A549 (cell line): ENCODE results near the gene DAGLA. TPM values are rescaled to one million over a fixed set of nuclear protein-coding genes. Genes with fewer than 3 reads are reported as not detected.

Experiments
- ATAC-seq, 2 experiments: fragments of 200-7000 bp in 1 of 2; fragments of >200 bp in 1 of 2; cut with Nextera tagmentation in 1 of 2; cut with Tn5 transposase in 1 of 2; 3 replicates each; pipeline versions ENCODE4 v1.8.0 to v1.9.1; 2018 to 2020; ENCODE audit warnings: mild to moderate bottlenecking in 1 of 2, moderate library complexity in 1 of 2
- CTCF ChIA-PET: fragments of 300-600 bp; sonication (Branson Sonifier 250); formaldehyde crosslinking; extraction: SDS; loops from one replicate; lab custom pipeline; 2021; ENCODE audit warnings: antibody characterized with exemption, inconsistent platforms; lab: Yijun Ruan, JAX
- POLR2A ChIA-PET: fragments of 350-600 bp; formaldehyde crosslinking; extraction: SDS; loops from one replicate; lab custom pipeline; 2021; ENCODE audit warnings: antibody characterized with exemption, inconsistent platforms; lab: Yijun Ruan, JAX
- DNase-seq, 2 experiments: peaks; one replicate each; pipeline versions ENCODE4 v3.0.0 to v3.0.0-alpha.2; 2011 to 2016; ENCODE audit warnings: low read depth in 1 of 2, low spot score in 1 of 2
- FAIRE-seq: peaks from 2 replicates; lab custom pipeline; 2011; peaks lifted over from hg19 to GRCh38; lab: Jason Lieb, UNC
- H3K27ac ChIP-seq, 2 experiments: fragments of >200 bp; sonication (Bioruptor Twin); formaldehyde crosslinking; 3 replicates each; pipeline ENCODE4 v1.5.1; 2016 to 2017
- H3K4me1 ChIP-seq: fragments of >200 bp; sonication (Bioruptor Twin); formaldehyde crosslinking; 3 replicates; pipeline ENCODE4 v1.6.1; 2016
- H3K4me2 ChIP-seq: fragments of >200 bp; sonication (Bioruptor Twin); formaldehyde crosslinking; 3 replicates; pipeline ENCODE4 v1.6.1; 2016
- H3K4me3 ChIP-seq: fragments of >200 bp; sonication (Bioruptor Twin); formaldehyde crosslinking; 3 replicates; pipeline ENCODE4 v1.5.1; 2016
- H3K9me3 ChIP-seq: fragments of >200 bp; sonication (Bioruptor Twin); formaldehyde crosslinking; 3 replicates; pipeline ENCODE4 v1.6.1; 2016
- CBX2 ChIP-seq: fragments of 200-600 bp; sonication (generic); IDR thresholded peaks from 2 replicates; pipeline ENCODE4 v1.6.1; 2016; ENCODE audit warnings: low read depth, mild to moderate bottlenecking, borderline replicate concordance
- CBX8 ChIP-seq: fragments of 200-600 bp; sonication (generic); IDR thresholded peaks from 2 replicates; pipeline ENCODE4 v1.6.1; 2016
- CHD2 ChIP-seq: fragments of 150-350 bp; IDR thresholded peaks from 2 replicates; pipeline ENCODE4 v1.6.1; 2014; ENCODE audit warnings: low read length; ENCODE audit not compliant: partially characterized antibody
- CHD4 ChIP-seq: fragments of 200-600 bp; sonication (generic); IDR thresholded peaks from 2 replicates; pipeline ENCODE4 v1.6.1; 2016; ENCODE audit warnings: antibody characterized with exemption, mild to moderate bottlenecking, borderline replicate concordance
- EHMT2 ChIP-seq: fragments of 200-600 bp; sonication (generic); IDR thresholded peaks from 2 replicates; pipeline ENCODE4 v1.6.1; 2016; ENCODE audit warnings: antibody characterized with exemption, low read depth, mild to moderate bottlenecking, moderate library complexity
- EP300 ChIP-seq, 2 experiments: fragments of >200 bp; sonication (Bioruptor Twin); formaldehyde crosslinking; IDR thresholded peaks; 2 replicates in 1 of 2; 3 replicates in 1 of 2; pipeline ENCODE4 v1.6.1; 2016 to 2017
- FOXS1 ChIP-seq: fragments of 250-450 bp; sonication (Bioruptor Pico); IDR thresholded peaks from 2 replicates; pipeline ENCODE4 v1.5.0; 2020; ENCODE audit warnings: mild to moderate bottlenecking, moderate library complexity
- HOXA7 ChIP-seq: fragments of 250-450 bp; sonication (Bioruptor Pico); IDR thresholded peaks from 2 replicates; pipeline ENCODE4 v1.5.0; 2020; ENCODE audit warnings: mild to moderate bottlenecking, moderate library complexity
- JUN ChIP-seq, 2 experiments: fragments of >200 bp; sonication (Bioruptor Twin); formaldehyde crosslinking; IDR thresholded peaks; 2 replicates in 1 of 2; 3 replicates in 1 of 2; pipeline ENCODE4 v1.6.1; 2016 to 2017
- JUNB ChIP-seq: fragments of >200 bp; sonication (Bioruptor Twin); formaldehyde crosslinking; IDR thresholded peaks from 2 replicates; pipeline ENCODE4 v1.6.1; 2016
- NPAS2 ChIP-seq: fragments of 250-450 bp; sonication (Bioruptor Pico); IDR thresholded peaks from 2 replicates; pipeline ENCODE4 v1.8.0; 2022; ENCODE audit warnings: mild to moderate bottlenecking, moderate library complexity, borderline replicate concordance
- NR3C1 ChIP-seq: fragments of >200 bp; sonication (Bioruptor Twin); formaldehyde crosslinking; IDR thresholded peaks from 3 replicates; pipeline ENCODE4 v1.6.1; 2017
- POLR2A ChIP-seq: IDR thresholded peaks from 2 replicates; pipeline ENCODE4 v1.6.1; 2012; ENCODE audit warnings: mild to moderate bottlenecking, low read length
- POLR2AphosphoS2 ChIP-seq: conservative IDR thresholded peaks from 2 replicates; pipeline ENCODE4 v1.6.1; 2012; ENCODE audit warnings: low read length, improper control_type of control experiment, inconsistent platforms
- RCOR1 ChIP-seq: fragments of 150-350 bp; IDR thresholded peaks from 2 replicates; pipeline ENCODE4 v1.6.1; 2014; ENCODE audit warnings: antibody characterized with exemption, low read length, low read depth
- RFX5 ChIP-seq: fragments of 450-650 bp; IDR thresholded peaks from 2 replicates; pipeline ENCODE4 v1.7.1; 2014; ENCODE audit warnings: antibody characterized with exemption, mild to moderate bottlenecking, moderate library complexity
- TFCP2L1 ChIP-seq: fragments of 250-450 bp; sonication (Bioruptor Pico); IDR thresholded peaks from 2 replicates; pipeline ENCODE4 v1.5.0; 2021; ENCODE audit warnings: mild to moderate bottlenecking
- ZFP36 ChIP-seq: fragments of 450-650 bp; IDR thresholded peaks from 2 replicates; pipeline ENCODE4 v1.6.1; 2014; ENCODE audit warnings: borderline replicate concordance; ENCODE audit not compliant: partially characterized antibody
- WGBS: methylation state at CpG from one replicate; pipeline ENCODE4 v1.1.6; 2017; ENCODE audit errors: missing lambda C conversion rate; 5-methylcytosine and 5-hydroxymethylcytosine counted together
- polyA plus RNA-seq, 4 experiments: library from polyadenylated mRNA; depleted of rRNA in 3 of 4; stranded (reverse); fragments of >200 nt; fragmentation: RNase III in 1 of 4; extraction: RNeasy Plus Mini Kit Qiagen cat#74134 plus additional on column Dnase treatment in 1 of 4; gene quantifications; 2 replicates in 3 of 4; 3 replicates in 1 of 4; pipeline ENCODE4 v1.2.3, GENCODE V29; 2011 to 2017
- TF ChIP-seq, protein P1 (sequence below): fragments of 150-350 bp; IDR thresholded peaks from 2 replicates; pipeline ENCODE4 v1.6.1; 2014; ENCODE audit warnings: low read depth, mild to moderate bottlenecking, low read length
- TF ChIP-seq, protein P2 (sequence below): fragments of 250-450 bp; sonication (Bioruptor Pico); IDR thresholded peaks from 2 replicates; pipeline ENCODE4 v1.5.0; 2021; ENCODE audit warnings: mild to moderate bottlenecking, moderate library complexity, borderline replicate concordance
- TF ChIP-seq, protein P3 (sequence below): IDR thresholded peaks from 2 replicates; pipeline ENCODE4 v1.6.1; 2012
- TF ChIP-seq, protein P4 (sequence below): fragments of 450-650 bp; IDR thresholded peaks from 2 replicates; pipeline ENCODE4 v1.6.1; 2014; ENCODE audit warnings: antibody characterized with exemption
- TF ChIP-seq, protein P5 (sequence below): fragments of >200 bp; sonication (Bioruptor Twin); formaldehyde crosslinking; IDR thresholded peaks from 2 replicates; pipeline ENCODE4 v1.6.1; 2016

DAGLA gene
- polyA plus RNA-seq, 2 of the 4 experiments (the other 2 are of a cell fraction): 0.93 to 2.5 TPM

DNA sequence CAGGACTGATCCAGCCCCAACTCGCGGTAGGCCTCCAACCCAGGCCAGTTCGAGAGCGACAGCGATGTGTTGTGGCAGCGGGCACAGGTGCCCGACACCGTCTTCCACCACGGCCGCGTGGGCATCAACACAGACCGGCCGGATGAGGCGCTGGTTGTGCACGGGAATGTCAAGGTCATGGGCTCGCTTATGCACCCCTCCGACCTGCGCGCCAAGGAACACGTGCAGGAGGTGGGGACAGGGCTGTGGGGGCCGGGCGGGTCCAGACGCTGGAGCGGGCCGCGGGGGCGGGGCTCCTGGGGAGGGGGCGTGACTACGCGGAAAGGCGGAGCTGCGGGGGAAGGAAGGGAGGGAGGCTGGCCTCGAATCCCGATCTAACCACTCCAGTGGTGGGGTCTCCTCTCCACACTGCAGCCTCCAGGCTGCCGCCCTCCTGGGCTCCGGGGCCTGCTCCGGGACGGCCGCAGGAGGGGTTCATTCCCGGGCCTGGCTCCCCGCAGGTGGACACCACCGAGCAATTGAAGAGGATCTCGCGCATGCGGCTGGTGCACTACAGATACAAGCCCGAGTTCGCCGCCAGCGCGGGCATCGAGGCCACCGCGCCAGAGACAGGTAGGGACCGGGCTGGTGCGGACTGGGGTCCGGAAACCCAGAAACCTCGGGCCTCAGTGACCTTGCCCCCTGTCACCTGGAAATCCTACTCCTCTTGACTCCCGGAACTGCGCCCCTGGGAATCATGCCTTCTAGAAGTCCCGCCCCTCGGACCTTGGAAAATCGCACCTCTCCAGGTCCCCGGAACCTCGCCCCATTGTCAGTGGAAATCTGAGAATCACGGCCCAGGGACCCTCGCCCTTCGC lies 97.3 kb downstream of the DAGLA start:
- 93% methylated on average over 40 of the region's 67 CpGs for WGBS
- peaks cover 9% of the 10 kb centered on the region for H3K4me1 ChIP-seq
- DNase-seq: no peak
- no peak overlapping the region for H3K4me2 ChIP-seq
- TF ChIP-seq EP300 (IDR thresholded peaks at IDR 0.05): no peak
- TF ChIP-seq CBX8: no peak
- TF ChIP-seq TFCP2L1 (CRISPR knock-in tag): no peak
- TF ChIP-seq, protein P1, sequence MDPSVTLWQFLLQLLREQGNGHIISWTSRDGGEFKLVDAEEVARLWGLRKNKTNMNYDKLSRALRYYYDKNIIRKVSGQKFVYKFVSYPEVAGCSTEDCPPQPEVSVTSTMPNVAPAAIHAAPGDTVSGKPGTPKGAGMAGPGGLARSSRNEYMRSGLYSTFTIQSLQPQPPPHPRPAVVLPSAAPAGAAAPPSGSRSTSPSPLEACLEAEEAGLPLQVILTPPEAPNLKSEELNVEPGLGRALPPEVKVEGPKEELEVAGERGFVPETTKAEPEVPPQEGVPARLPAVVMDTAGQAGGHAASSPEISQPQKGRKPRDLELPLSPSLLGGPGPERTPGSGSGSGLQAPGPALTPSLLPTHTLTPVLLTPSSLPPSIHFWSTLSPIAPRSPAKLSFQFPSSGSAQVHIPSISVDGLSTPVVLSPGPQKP: no peak
- TF ChIP-seq FOXS1 (CRISPR knock-in tag): no peak
- TF ChIP-seq CBX2: no peak
- no peak for TF ChIP-seq NPAS2
- no peak for TF ChIP-seq POLR2AphosphoS2
- no peak for TF ChIP-seq NR3C1
- TF ChIP-seq HOXA7 (CRISPR knock-in tag): no peak
- no peak for TF ChIP-seq JUNB
- TF ChIP-seq POLR2A: no peak
- TF ChIP-seq, protein P2, sequence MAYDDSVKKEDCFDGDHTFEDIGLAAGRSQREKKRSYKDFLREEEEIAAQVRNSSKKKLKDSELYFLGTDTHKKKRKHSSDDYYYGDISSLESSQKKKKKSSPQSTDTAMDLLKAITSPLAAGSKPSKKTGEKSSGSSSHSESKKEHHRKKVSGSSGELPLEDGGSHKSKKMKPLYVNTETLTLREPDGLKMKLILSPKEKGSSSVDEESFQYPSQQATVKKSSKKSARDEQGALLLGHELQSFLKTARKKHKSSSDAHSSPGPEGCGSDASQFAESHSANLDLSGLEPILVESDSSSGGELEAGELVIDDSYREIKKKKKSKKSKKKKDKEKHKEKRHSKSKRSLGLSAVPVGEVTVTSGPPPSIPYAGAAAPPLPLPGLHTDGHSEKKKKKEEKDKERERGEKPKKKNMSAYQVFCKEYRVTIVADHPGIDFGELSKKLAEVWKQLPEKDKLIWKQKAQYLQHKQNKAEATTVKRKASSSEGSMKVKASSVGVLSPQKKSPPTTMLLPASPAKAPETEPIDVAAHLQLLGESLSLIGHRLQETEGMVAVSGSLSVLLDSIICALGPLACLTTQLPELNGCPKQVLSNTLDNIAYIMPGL (CRISPR knock-in tag): no peak
- TF ChIP-seq CHD2: no peak
- ChIA-PET CTCF (interaction anchor here (0.7 to 3.9 kb wide), 7 partner anchors 8 to 29 kb away, joined by 3 to 56 read pairs (median 4); no protein-coding TSS in a partner anchor), POLR2A (no interaction called here)
- no peak overlapping the region for H3K4me3 ChIP-seq
- FAIRE-seq: no peak
- no peak overlapping the region for H3K27ac ChIP-seq
- no peaks in the 10 kb centered on the region for H3K9me3 ChIP-seq
- no peak for ATAC-seq

DNA sequence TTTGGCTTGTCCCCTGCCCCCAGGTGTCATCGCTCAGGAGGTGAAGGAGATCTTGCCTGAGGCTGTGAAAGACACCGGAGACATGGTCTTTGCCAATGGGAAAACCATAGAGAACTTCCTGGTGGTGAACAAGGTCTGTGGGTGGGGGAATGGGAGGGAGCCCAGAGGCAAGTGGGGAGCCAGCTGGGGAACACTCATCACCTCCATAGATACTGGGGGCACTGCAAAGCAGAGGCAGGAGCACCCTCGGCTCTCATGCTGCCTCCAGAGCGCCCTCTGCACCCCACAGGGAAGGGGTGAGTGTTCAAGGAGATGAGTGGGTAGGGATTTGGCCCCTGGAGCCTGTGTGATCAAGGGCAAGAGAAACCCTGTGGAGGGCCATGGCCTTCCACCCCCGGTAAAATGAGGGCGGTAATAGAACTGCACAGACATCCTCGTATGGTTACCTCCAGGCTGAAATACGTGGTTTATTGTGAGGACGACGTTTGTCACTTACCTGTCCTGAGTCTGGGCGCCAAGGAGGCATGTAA lies 98.2 kb downstream of the DAGLA start:
- ATAC-seq: no peak
- 90% methylated on average over 10 of the region's 11 CpGs for WGBS
- peaks cover 6% of the 10 kb centered on the region; the same call in 2 of the 3 replicates for H3K4me1 ChIP-seq
- no peak overlapping the region for H3K4me2 ChIP-seq
- ChIA-PET POLR2A (no interaction called here), CTCF (interaction anchor here (0.9 to 5.4 kb wide), 7 partner anchors 8 to 330 kb away, joined by 3 to 71 read pairs (median 6); no protein-coding TSS in a partner anchor)
- TF ChIP-seq CBX8 (no peak), EHMT2 (no peak), POLR2AphosphoS2 (no peak), JUN (IDR thresholded peaks at IDR 0.05) (no peak), RCOR1 (no peak), JUNB (no peak), CHD4 (no peak), ZFP36 (no peak), RFX5 (no peak)
- TF ChIP-seq, protein P1: no peak
- TF ChIP-seq, protein P2 (CRISPR knock-in tag): no peak
- TF ChIP-seq, protein P3, sequence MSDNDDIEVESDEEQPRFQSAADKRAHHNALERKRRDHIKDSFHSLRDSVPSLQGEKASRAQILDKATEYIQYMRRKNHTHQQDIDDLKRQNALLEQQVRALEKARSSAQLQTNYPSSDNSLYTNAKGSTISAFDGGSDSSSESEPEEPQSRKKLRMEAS: no peak
- TF ChIP-seq, protein P4, sequence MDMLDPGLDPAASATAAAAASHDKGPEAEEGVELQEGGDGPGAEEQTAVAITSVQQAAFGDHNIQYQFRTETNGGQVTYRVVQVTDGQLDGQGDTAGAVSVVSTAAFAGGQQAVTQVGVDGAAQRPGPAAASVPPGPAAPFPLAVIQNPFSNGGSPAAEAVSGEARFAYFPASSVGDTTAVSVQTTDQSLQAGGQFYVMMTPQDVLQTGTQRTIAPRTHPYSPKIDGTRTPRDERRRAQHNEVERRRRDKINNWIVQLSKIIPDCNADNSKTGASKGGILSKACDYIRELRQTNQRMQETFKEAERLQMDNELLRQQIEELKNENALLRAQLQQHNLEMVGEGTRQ: no peak
- TF ChIP-seq, protein P5, sequence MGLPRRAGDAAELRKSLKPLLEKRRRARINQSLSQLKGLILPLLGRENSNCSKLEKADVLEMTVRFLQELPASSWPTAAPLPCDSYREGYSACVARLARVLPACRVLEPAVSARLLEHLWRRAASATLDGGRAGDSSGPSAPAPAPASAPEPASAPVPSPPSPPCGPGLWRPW: no peak
- H3K9me3 ChIP-seq: no peaks in the 10 kb centered on the region
- no peak for FAIRE-seq
- DNase-seq: no peak
- no peak overlapping the region for H3K4me3 ChIP-seq
- H3K27ac ChIP-seq: no peak overlapping the region
